GM12878 (cell line): ENCODE data around the gene SLC17A2. TPM values are rescaled to one million over a fixed set of nuclear protein-coding genes. Genes with fewer than 3 reads are reported as not detected.

Experiments used
- ATAC-seq: fragments of 200-7000 bp; cut with Tn5 transposase; 3 replicates; pipeline ENCODE4 v1.9.1; 2020; ENCODE audit warnings: mild to moderate bottlenecking, moderate library complexity
- BruUV-seq: library from RNA; stranded (reverse); fragments of 400-500 nt; replicated peaks from 2 replicates; lab custom pipeline; 2021; lab: Mats Ljungman, UMichigan
- CTCF ChIA-PET: fragments of 300-600 bp; sonication (Branson Sonifier 250); formaldehyde crosslinking; extraction: SDS; loops from one replicate; lab custom pipeline; 2021; ENCODE audit warnings: inconsistent platforms; lab: Yijun Ruan, JAX
- POLR2A ChIA-PET: fragments of 350-600 bp; formaldehyde crosslinking; extraction: SDS; loops from one replicate; lab custom pipeline; 2021; ENCODE audit warnings: inconsistent platforms; lab: Charles Lee
- RAD21 ChIA-PET: fragments of 300-600 bp; sonication (Branson Sonifier 250); formaldehyde crosslinking; loops from one replicate; lab custom pipeline; 2023; ENCODE audit warnings: antibody characterized with exemption; ENCODE audit not compliant: unreplicated experiment; lab: Charles Lee
- SMC1A ChIA-PET: fragments of 300-600 bp; sonication (Branson Sonifier 250); formaldehyde crosslinking; loops from one replicate; lab custom pipeline; 2023; ENCODE audit not compliant: unreplicated experiment, uncharacterized antibody; lab: Charles Lee
- DNase-seq: peaks from one replicate; pipeline ENCODE4 v3.0.0-alpha.2; 2011; ENCODE audit warnings: low read depth, low spot score
- FAIRE-seq: peaks from 3 replicates; lab custom pipeline; 2011; peaks lifted over from hg19 to GRCh38; lab: Jason Lieb, UNC
- H2AFZ ChIP-seq: 2 replicates; pipeline ENCODE4 v1.6.0; 2011; ENCODE audit warnings: low read depth, low read length, control low read depth; ENCODE audit not compliant: control insufficient read depth
- H3K27ac ChIP-seq: 2 replicates; pipeline ENCODE4 v1.5.1; 2011; ENCODE audit warnings: control low read depth; ENCODE audit not compliant: control insufficient read depth, insufficient read depth
- H3K27me3 ChIP-seq, 2 experiments: replicated peaks in 1 of 2; 2 replicates each; pipeline versions ENCODE4 v1.6.0 to v1.6.1; 2011; ENCODE audit warnings: low read length in 1 of 2; ENCODE audit not compliant: control insufficient read depth in 2 of 2, insufficient read depth in 2 of 2
- H3K36me3 ChIP-seq, 2 experiments: 2 replicates each; pipeline ENCODE4 v1.5.1; 2011; ENCODE audit warnings: low read length in 1 of 2; ENCODE audit not compliant: control insufficient read depth in 2 of 2, insufficient read depth in 2 of 2
- H3K4me1 ChIP-seq: 2 replicates; pipeline ENCODE4 v1.6.1; 2011; ENCODE audit warnings: mild to moderate bottlenecking, low read length, moderate library complexity, mixed read lengths; ENCODE audit not compliant: control insufficient read depth, insufficient read depth
- H3K4me2 ChIP-seq: 2 replicates; pipeline ENCODE4 v1.6.0; 2011; ENCODE audit warnings: control low read depth; ENCODE audit not compliant: control insufficient read depth, insufficient read depth
- H3K4me3 ChIP-seq: fragments of 200-600 bp; sonication (generic); 2 replicates; pipeline ENCODE4 v1.5.1; 2016
- H3K79me2 ChIP-seq: 2 replicates; pipeline ENCODE4 v1.6.0; 2011; ENCODE audit warnings: low read length; ENCODE audit not compliant: control insufficient read depth, insufficient read depth
- H3K9ac ChIP-seq: 2 replicates; pipeline ENCODE4 v1.8.0; 2011; ENCODE audit warnings: low read length, control low read depth, mixed read lengths; ENCODE audit not compliant: control insufficient read depth, insufficient read depth
- H3K9me3 ChIP-seq: replicated peaks from 3 replicates; pipeline ENCODE4 v1.5.1; 2011; ENCODE audit warnings: mild to moderate bottlenecking, low read length; ENCODE audit not compliant: control insufficient read depth, insufficient read depth
- H4K20me1 ChIP-seq: 2 replicates; pipeline ENCODE4 v1.6.0; 2011; ENCODE audit not compliant: control insufficient read depth, insufficient read depth
- BCL3 ChIP-seq: IDR thresholded peaks from 2 replicates; pipeline ENCODE4 v1.6.1; 2011; ENCODE audit warnings: borderline replicate concordance, low read depth, mild to moderate bottlenecking, moderate library complexity, low read length; ENCODE audit not compliant: insufficient read depth, poor library complexity, severe bottlenecking
- CBX5 ChIP-seq: sonication (generic); IDR thresholded peaks from 2 replicates; pipeline ENCODE4 v1.6.1; 2016; ENCODE audit warnings: low read depth, moderate library complexity, mild to moderate bottlenecking, inconsistent platforms
- CTCF ChIP-seq, 3 experiments: IDR thresholded peaks in 2 of 3; conservative IDR thresholded peaks in 1 of 3; 2 replicates each; pipeline ENCODE4 v1.5.1; 2011; ENCODE audit warnings: low read depth in 3 of 3, low read length in 3 of 3, mild to moderate bottlenecking in 3 of 3, control low read depth in 2 of 3, moderate library complexity in 2 of 3, inconsistent platforms in 1 of 3, mixed read lengths in 1 of 3; ENCODE audit not compliant: control insufficient read depth in 2 of 3, insufficient read depth in 1 of 3; ENCODE audit errors: extremely low read depth in 1 of 3
- DPF2 ChIP-seq: fragments of 450-650 bp; IDR thresholded peaks from 2 replicates; pipeline ENCODE4 v1.6.1; 2017; ENCODE audit warnings: mild to moderate bottlenecking
- EZH2 ChIP-seq: IDR thresholded peaks from 2 replicates; pipeline ENCODE4 v1.6.1; 2012; ENCODE audit warnings: low read depth, mild to moderate bottlenecking, control low read depth, inconsistent platforms, low read length, borderline replicate concordance; ENCODE audit not compliant: control insufficient read depth
- KAT2A ChIP-seq: conservative IDR thresholded peaks from 2 replicates; pipeline ENCODE4 v1.6.1; 2011; ENCODE audit warnings: low read depth, low read length; ENCODE audit not compliant: control insufficient read depth
- KDM1A ChIP-seq: fragments of 200-600 bp; sonication (generic); IDR thresholded peaks from 2 replicates; pipeline ENCODE4 v1.6.1; 2016; ENCODE audit warnings: borderline replicate concordance
- MEF2B ChIP-seq: fragments of 450-650 bp; IDR thresholded peaks from 2 replicates; pipeline ENCODE4 v1.6.1; 2018; ENCODE audit warnings: mild to moderate bottlenecking, moderate library complexity; ENCODE audit not compliant: partially characterized antibody, poor library complexity, severe bottlenecking
- MXI1 ChIP-seq: fragments of 150-350 bp; IDR thresholded peaks from 2 replicates; pipeline ENCODE4 v1.6.1; 2011; ENCODE audit warnings: low read depth, mild to moderate bottlenecking, inconsistent platforms, low read length, improper control_type of control experiment
- NFXL1 ChIP-seq: fragments of 450-650 bp; IDR thresholded peaks from 2 replicates; pipeline ENCODE4 v1.6.1; 2017; ENCODE audit warnings: antibody characterized with exemption, mild to moderate bottlenecking, borderline replicate concordance
- NFYA ChIP-seq: IDR thresholded peaks from 2 replicates; pipeline ENCODE4 v1.6.1; 2011; ENCODE audit warnings: low read depth, mild to moderate bottlenecking, low read length, improper control_type of control experiment, borderline replicate concordance
- RELB ChIP-seq: fragments of 450-650 bp; IDR thresholded peaks from 2 replicates; pipeline ENCODE4 v1.6.1; 2017; ENCODE audit warnings: low read depth, mild to moderate bottlenecking, moderate library complexity
- RFX5 ChIP-seq: IDR thresholded peaks from 2 replicates; pipeline ENCODE4 v1.6.1; 2011; ENCODE audit warnings: low read depth, low read length, improper control_type of control experiment
- SMAD5 ChIP-seq: IDR thresholded peaks from 2 replicates; pipeline ENCODE4 v1.6.1; 2016; ENCODE audit warnings: antibody characterized with exemption, low read depth
- SMARCA5 ChIP-seq: fragments of 450-650 bp; IDR thresholded peaks from 2 replicates; pipeline ENCODE4 v1.6.1; 2017; ENCODE audit warnings: mild to moderate bottlenecking
- SPI1 ChIP-seq: IDR thresholded peaks from 2 replicates; pipeline ENCODE4 v1.6.1; 2011; ENCODE audit warnings: low read depth, mild to moderate bottlenecking, low read length, moderate library complexity, borderline replicate concordance; ENCODE audit not compliant: insufficient read depth
- ZNF384 ChIP-seq: IDR thresholded peaks from 2 replicates; pipeline ENCODE4 v1.6.1; 2012; ENCODE audit warnings: low read depth, mild to moderate bottlenecking, low read length, improper control_type of control experiment, borderline replicate concordance
- ZNF622 ChIP-seq: fragments of 450-650 bp; IDR thresholded peaks from 2 replicates; pipeline ENCODE4 v1.6.1; 2017; ENCODE audit warnings: mild to moderate bottlenecking, inconsistent platforms
- ZSCAN29 ChIP-seq: fragments of 450-650 bp; IDR thresholded peaks from 2 replicates; pipeline ENCODE4 v1.6.1; 2017; ENCODE audit warnings: mild to moderate bottlenecking, moderate library complexity
- WGBS: methylation state at CpG from one replicate; pipeline ENCODE4 v1.1.6; 2016; ENCODE audit warnings: low lambda C conversion rate; ENCODE audit not compliant: insufficient replicate concordance, insufficient coverage; ENCODE audit errors: missing lambda C conversion rate; 5-methylcytosine and 5-hydroxymethylcytosine counted together
- in situ Hi-C: fragments of 300-500 bp; cut with MboI; formaldehyde crosslinking; loops from 9 replicates; pipeline ENCODE4 v1.14.3; 2018; ENCODE audit warnings: mixed read lengths
- intact Hi-C: fragments of 100-400 bp; cut with micrococcal nuclease; formaldehyde crosslinking; loops from one replicate; pipeline ENCODE4 v1.14.2; 2022; ENCODE audit not compliant: unreplicated experiment
- polyA plus RNA-seq, 11 experiments: library from polyadenylated mRNA; depleted of rRNA in 4 of 11; unstranded in 6 of 11; stranded (reverse) in 5 of 11; fragments of >200 nt; fragmentation: Nextera tagmentation in 4 of 11; fragmentation: Illumina TruSeq in 1 of 11; extraction: Ambion mirVana in 4 of 11; extraction: Trizol in 1 of 11; gene quantifications; 1 replicate in 1 of 11; 2 replicates in 10 of 11; pipeline versions ENCODE4 v1.2.1 to v1.2.3, GENCODE V29; 2011 to 2016; ENCODE audit warnings: inconsistent platforms in 2 of 11, missing spikeins in 2 of 11, low read depth in 1 of 11
- total RNA-seq, 4 experiments: library from RNA; depleted of rRNA in 3 of 4; stranded (reverse); fragments of >200 nt in 3 of 4; fragmentation: Illumina TruSeq in 1 of 4; extraction: Trizol in 1 of 4; gene quantifications; 2 replicates each; pipeline versions ENCODE4 v1.2.1 to v1.2.3, GENCODE V29; 2013 to 2021

Gene SLC17A2
- total and polyA plus RNA-seq, 10 of the 15 experiments (the other 5 are each of a cell fraction or from before 2014, with no cell fraction given): not detected

GRCh38 chr6:25943887-25944286 is 13.4 kb upstream of the SLC17A2 start:
- DNase-seq: no peak
- no peaks in the 10 kb centered on the region for H3K27me3 ChIP-seq

More at GRCh38 chr6:25943887-25944286, 13.4 kb upstream of the SLC17A2 start:
- no peak overlapping the region for H2AFZ ChIP-seq
- no peak overlapping the region for H3K27ac ChIP-seq
- ChIA-PET SMC1A (interaction anchor here (0.7 to 3.4 kb wide), 16 partner anchors 15 to 339 kb away, joined by 3 to 23 read pairs (median 3); partner anchors contain the start of gene TRIM38), CTCF (interaction anchor here (0.7 to 3.9 kb wide), 16 partner anchors 9 to 692 kb away, joined by 3 to 29 read pairs (median 4); partner anchors contain the start of gene TRIM38)
- H3K9me3 ChIP-seq: peaks cover 3% of the 10 kb centered on the region; the same call in 2 of the 3 replicates
- no peaks in the 10 kb centered on the region for H3K79me2 ChIP-seq
- BruUV-seq: no TSS peak
- no peak overlapping the region for H3K9ac ChIP-seq
- WGBS: 47% methylated on average over 1 of the region's 1 CpG
- H3K4me3 ChIP-seq: no peak overlapping the region
- FAIRE-seq (no peak), ATAC-seq (no peak)
- intact Hi-C loops: loop anchor here (2.0 to 5.0 kb wide), 2 partner anchors 157 to 721 kb away; no protein-coding TSS in a partner anchor
- H3K4me1 ChIP-seq: no peaks in the 10 kb centered on the region
- no peak overlapping the region for H3K4me2 ChIP-seq
- TF ChIP-seq CTCF (IDR thresholded peaks at IDR 0.05 in 2 of 3, conservative IDR thresholded peaks at IDR 0.05 in 1 of 3; ENCODE audit: control insufficient read depth in 2 of 3, extremely low read depth in 1 of 3, insufficient read depth in 1 of 3, low read depth in 3 of 3, low read length in 3 of 3) (no peak), RELB (no peak), SMARCA5 (no peak), RFX5 (no peak), MEF2B (no peak), KDM1A (no peak), SMAD5 (no peak), SPI1 (no peak), CBX5 (no peak), ZNF384 (no peak), KAT2A (no peak), NFYA (no peak), NFXL1 (no peak), BCL3 (no peak), MXI1 (no peak), ZSCAN29 (no peak), DPF2 (no peak), EZH2 (no peak), ZNF622 (no peak)
- TF ChIP-seq, all 136 proteins: peak for 0
- Histone ChIP-seq H3K36me3 (no peaks in the 10 kb centered on the region), H4K20me1 (no peaks in the 10 kb centered on the region)
- RAD21 ChIA-PET: interaction anchor here (0.7 to 2.6 kb wide), 8 partner anchors 16 to 389 kb away, joined by 3 to 10 read pairs (median 4); partner anchors contain the start of gene TRIM38
- in situ Hi-C loops: loop anchor here (25.0 kb wide), 1 partner anchor 682 kb away; no protein-coding TSS in a partner anchor
- POLR2A ChIA-PET: interaction anchor here (0.9 to 1.2 kb wide), 3 partner anchors 18 to 29 kb away, joined by 3 to 4 read pairs (median 3); no protein-coding TSS in a partner anchor
